NCI-H1092 (cell line): ENCODE results near the gene SPPL2B.
"Not testable (repeated sequence)": the region's sequence is repeated elsewhere in the genome, so short reads cannot be mapped to it uniquely, and the experiment has no call there.

Experiments used
- DNase-seq: peaks from one replicate; lab custom pipeline; 2025; lab: John Stamatoyannopoulos, UW

Gene SPPL2B

DNA sequence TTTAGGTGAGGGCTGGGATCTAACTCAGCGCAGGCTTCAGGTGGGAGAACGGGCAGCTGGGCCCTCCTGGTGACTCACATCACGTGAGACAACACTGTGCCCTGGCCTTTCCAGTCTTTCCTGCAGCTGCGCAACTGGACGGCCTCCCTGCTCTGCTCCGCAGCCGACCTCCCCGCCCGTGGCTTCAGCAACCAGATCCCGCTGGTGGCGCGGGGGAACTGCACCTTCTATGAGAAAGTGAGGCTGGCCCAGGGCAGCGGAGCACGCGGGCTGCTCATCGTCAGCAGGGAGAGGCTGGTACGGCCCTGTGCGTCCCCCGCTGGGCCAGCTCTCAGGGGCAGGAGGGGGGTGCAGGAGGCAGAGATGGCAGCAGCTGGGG lies 8.8 kb downstream of the SPPL2B start:
- DNase-seq: no peak

DNA sequence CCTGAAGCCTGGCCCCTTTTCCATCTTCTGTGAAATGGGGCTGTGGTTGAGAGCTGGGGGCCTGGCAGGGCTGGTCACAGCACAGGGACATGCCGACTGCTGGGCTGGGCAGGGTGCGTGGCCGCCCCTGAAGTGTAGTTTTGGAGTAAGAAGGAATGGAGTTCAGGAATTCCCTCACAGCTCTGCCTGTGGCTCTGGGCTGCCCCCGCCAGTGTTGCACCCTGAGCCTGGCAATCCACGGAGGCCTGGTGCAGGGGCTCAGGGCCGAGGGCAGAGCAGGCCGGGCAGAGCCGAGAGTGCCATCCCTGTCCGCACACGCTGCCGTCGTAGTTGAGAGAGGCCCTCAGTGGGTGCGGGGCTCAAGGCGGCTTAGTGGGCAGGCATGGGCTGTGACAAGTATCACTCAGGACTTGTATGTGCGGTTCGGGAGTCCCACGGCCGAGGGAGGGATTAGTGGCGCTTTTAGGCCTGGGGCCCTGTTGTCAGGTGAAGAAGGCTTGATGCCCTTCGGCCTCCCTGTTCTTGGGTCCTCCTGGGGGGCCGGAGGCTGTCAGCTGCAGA lies 9.7 kb downstream of the SPPL2B start:
- no peak for DNase-seq

DNA sequence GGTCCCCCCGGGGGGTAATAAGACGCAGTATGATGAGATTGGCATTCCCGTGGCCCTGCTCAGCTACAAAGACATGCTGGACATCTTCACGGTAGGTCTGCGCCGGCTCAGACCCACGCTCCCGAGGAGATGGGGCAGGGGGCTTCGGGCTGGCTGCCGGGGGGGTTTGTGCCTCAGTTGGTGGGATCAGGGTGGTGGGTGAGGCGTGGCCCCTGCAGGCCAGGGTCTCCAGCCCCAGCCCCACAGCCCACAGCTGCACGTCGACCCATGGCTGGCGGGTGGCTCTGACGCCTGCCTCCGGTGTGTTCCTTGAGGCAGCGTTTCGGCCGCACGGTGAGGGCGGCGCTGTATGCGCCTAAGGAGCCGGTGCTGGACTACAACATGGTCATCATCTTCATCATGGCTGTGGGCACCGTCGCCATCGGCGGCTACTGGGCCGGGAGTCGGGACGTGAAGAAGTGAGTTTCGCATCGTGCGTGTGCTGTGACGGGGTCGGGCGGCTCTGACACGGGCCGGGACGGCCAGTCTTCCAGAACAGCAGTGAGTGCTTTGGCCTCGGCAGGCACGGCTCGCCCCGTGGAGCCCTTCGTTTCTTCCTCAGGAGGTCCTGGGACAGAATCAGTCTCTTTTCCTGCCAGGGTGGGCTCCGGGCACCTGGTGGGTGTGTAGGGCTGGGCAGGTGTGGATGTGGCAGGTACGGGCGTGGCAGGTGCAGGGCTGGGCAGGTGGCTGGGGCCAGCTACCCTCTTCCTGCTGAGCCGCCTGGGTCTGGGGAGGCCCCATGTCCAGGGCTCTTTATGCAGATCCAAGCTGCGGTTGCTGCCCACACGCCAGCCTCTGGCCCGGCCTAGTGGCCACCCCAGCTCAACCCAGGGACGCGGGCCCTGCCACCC lies 10.5 kb downstream of the SPPL2B start:
- DNase-seq: no peak

DNA sequence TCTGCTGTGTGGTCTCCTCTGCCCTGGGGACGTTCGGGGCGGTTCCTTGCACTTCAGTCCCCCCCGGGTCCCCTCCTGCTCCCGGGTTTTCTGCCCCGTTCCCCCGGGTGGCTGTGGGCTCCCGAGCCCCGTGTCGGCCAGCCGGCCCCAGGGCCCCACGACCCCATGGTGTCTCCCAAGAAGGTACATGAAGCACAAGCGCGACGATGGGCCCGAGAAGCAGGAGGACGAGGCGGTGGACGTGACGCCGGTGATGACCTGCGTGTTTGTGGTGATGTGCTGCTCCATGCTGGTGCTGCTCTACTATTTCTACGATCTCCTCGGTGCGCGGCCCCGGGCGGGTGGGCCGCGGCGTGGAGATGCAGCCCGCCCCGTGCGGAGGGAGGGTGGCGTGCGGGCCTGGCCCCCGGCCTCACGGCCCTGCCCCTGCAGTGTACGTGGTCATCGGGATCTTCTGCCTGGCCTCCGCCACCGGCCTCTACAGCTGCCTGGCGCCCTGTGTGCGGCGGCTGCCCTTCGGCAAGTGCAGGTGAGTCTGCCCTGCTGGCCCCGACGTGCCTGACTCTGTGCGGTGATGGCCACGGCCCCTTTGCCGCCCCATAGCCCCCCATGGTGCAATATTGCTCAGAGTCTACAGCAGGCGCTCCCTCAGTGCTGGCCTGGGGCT lies 11.3 kb downstream of the SPPL2B start:
- DNase-seq: no peak

DNA sequence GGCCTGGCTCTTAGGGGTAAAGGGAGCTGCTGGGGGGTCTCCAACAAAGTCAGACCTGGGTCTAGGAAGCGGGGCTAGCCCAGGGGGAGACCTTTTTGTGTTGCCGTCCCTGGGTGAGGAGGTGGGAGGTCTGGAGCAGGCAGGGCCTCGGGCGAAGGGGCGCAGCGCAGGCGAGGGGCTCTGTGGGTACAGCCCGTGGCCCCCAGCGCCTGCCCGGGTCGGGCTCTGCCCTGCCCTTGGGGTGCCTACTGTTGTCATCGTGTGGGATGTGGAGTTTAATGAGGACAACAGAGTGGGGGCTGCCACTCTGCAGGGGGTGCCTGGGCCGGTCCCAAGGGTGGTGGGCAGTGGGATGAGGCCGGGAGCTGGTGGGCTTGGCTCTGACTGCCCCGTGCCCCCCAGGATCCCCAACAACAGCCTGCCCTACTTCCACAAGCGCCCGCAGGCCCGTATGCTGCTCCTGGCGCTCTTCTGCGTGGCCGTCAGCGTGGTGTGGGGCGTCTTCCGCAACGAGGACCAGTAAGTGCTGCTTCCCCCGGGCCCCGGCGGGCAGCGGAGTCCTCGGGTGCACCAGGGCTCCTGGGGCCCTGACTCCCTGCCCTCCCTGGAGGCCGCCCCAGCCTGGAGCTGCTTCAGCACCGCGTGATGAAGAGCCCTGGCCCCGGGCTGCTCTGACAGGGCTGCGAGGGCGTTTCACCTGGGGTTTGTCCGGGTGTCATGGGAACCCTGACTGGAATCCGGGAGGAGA lies 12.2 kb downstream of the SPPL2B start:
- DNase-seq: no peak

DNA sequence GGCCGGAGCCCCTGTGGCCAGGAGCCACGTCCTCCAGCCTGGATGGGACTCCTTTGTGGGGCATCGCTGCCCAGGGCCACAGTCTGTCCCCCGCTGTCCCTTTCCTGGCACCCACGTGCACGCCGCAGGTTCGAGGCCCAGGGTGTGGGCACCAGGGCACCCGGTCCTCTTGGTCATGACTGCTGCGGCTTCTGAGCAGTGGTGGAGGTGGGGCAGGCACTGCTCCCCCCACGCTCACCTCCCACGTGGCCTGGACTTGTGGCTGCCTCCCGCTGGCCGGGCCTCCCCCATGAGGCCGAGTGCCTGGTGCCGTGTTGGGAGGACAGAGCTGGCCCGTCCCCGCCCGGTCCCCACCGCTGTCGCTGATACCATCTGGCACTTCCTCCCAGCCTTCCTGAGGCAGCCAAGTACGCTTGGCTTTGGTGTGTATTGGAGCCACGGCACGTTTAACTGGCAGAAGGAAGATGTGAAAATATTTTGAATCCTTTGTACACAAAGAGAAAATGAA lies 12.8 kb downstream of the SPPL2B start:
- no peak for DNase-seq

DNA sequence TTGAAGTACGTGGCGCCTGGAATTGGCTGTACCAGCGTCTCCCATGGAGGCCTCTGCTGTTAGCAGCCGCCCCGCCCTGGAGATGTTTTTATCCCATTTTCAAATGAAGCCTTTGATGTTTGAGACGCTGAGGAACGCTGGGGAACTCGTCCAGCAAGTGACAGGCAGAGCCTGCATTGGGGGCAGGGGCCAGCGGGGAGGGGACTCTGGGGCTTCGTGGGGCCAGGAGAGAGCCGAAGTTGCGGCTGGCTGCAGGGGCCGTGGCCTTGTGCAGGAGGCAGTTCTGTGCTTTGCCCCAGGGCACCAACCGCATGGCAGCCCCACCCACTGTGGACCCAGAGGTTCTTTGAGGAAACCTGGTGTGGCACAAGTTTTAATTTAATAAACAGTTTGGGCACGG lies 13.5 kb downstream of the SPPL2B start:
- no peak for DNase-seq

DNA sequence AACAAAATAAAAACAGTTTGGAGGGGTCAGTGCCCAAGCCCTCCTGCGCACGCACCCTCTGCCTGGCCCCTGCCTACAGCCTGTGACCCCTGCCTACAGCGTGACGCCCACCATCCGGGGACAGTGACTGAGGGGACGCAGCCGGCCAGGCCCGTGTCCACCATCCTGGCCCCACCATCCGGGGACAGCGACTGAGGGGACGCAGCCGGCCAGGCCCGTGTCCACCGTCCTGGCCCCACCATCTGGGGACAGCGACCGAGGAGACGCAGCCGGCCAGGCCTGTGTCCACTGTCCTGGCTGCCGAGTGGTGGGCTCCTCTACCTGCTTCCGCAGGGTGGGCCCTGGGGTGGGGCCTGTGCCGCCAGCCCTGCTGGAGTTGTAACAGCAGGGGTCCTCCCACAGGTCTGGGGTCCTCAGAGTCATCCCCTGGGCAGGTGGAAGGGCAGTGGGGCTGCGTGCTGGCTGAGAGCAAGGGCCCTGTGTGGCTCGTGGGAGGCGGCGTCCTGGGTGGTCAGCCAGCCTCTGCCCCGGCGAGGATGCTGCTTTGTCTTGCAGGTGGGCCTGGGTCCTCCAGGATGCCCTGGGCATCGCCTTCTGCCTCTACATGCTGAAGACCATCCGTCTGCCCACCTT lies 14.3 kb downstream of the SPPL2B start:
- no peak for DNase-seq

DNA sequence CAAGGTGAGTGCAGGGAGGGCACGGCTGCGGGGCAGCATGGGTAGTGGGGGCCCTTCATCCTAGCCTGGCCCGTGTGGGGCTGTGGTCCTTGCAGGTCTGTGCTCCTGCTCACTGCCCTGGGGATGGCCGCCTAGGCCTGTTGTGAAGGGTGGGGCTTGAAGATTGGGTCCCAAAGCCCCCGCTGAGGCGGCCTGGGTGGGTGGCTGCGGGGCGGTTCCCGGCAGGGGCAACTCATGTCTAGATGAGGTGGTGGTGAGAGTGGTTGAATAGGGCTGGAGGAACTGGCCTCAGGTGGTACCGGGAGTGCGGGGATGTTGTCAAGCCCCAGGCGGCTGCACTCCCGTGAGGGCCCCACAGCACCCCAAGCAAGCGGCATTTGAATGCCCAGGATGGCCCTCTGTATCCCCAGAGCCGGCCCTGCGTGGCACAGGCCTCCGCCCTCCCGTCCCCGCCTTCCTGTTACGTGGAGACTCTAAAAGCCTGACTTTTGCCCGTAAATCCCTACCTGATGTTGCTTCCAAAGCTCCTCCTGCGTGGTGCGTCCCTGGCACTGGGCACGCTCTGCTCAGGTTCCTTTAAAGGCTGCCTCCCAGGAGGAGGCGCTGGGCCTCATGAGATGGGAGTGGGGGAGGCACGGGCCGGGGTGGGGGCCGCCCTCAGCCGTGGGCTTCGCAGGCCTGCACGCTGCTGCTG lies 15.0 kb downstream of the SPPL2B start:
- no peak for DNase-seq

DNA sequence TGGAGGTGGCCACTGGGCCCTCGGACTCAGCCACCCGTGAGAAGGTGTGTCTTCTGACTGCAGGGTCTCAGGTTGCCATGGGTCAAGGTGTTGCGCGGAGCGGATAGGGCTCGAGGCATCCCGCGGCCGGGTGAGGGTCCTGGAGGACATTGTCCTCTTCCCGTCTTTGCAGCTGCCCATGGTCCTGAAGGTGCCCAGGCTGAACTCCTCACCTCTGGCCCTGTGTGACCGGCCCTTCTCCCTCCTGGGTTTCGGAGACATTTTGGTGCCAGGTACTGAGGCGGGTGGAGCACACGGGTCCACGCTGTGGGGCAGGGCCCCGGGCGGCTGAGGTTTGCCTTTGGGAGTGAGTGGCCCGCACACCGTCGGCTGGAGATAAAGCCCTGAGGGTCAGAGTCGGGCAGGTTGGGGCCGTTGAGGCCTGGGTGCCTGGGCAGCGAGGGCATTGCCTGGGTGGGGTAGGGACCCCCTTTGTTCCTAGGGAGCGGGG lies 15.9 kb downstream of the SPPL2B start:
- DNase-seq: no peak

DNA sequence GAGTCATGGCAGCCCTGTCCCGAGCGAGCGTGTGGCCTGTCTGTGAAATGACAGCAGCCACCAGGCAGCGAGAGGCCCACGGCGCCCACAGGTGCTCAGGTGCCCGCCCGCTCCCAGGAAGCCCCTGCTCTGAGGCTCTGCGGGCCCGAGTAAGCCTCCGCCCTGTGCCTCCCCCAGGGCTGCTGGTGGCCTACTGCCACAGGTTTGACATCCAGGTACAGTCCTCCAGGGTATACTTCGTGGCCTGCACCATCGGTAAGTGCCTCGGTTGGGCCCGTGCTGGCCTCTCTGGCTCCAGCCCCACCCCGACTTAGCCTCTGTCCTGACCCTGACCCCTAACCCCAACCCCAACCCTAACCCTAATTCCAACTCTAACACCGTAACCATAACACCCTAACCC lies 16.6 kb downstream of the SPPL2B start:
- DNase-seq: no peak

DNA sequence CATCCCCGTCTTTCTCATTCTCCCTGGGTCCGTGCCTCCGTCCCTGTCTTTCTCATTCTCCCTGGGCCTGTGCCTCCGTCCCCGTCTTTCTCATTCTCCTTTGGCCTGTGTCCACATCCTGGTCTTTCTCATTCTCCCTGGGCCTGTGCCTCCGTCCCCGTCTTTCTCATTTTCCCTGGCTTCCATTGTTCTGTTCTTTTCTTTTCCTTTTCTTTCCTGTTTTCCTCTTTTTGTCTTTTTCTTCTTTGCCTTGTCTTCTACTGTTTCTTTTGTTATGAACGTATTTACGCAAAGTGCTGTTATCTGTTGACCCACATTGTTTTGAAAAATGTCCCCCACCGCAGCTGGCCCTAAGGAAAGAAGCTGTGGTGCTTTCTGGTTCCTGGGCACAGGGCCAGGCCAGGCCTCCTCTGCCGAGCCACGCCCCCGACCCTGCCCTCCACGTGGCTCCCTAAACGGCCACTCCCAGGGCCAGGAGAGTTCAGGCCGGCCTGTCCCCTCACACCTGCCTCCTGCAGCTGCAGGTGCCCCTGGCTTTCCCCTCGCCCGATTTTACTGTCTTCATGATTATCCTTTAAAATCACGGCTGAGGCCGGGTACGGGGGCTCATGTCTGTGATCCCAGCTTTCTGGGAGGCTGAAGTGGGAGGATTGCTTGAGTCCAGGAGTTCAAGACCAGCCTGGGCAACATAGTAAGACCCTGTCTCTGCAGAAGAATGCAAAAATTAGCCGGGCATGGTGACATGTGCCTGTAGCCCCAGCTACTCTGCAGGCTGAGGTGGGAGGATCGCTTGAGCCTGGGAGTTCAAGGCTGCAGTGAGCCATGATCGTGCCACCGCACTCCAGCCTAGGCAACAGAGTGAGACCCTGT lies 17.5 kb downstream of the SPPL2B start:
- no peak for DNase-seq

DNA sequence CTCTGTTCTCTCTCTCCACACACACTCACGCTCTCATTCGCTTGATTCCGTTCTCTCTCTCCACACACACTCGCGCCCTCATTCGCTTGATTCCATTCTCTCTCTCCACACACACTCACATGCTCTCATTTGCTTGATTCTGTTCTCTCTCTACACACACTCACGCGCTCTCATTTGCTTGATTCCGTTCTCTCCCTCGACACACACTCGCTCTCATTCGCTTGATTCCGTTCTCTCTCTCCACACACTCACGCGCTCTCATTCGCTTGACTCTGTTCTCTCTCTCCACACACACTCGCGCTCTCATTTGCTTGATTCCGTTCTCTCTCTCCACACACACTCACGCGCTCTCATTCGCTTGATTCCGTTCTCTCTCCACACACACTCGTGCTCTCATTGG lies 21.3 kb downstream of the SPPL2B start:
- not testable (repeated sequence) for DNase-seq

DNA sequence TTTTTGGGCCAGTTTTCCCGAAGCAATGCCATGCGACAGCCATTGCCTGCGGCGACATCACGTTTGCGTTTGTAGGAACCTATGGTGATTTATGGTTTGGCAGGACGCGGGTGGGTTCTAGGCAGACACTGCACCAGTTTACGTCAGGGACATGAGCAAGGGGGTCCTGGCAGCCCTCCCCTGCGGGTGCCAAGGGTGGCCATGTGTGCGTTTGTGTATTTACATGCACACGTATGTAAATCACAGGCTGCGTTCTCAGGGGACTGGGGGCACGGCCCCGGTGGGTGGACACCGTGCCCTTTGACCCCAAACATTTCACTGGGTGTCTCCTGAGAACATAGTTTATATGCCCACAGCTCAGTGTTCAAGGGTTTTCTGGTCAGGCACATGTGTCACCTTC lies 22.2 kb downstream of the SPPL2B start:
- no peak for DNase-seq

DNA sequence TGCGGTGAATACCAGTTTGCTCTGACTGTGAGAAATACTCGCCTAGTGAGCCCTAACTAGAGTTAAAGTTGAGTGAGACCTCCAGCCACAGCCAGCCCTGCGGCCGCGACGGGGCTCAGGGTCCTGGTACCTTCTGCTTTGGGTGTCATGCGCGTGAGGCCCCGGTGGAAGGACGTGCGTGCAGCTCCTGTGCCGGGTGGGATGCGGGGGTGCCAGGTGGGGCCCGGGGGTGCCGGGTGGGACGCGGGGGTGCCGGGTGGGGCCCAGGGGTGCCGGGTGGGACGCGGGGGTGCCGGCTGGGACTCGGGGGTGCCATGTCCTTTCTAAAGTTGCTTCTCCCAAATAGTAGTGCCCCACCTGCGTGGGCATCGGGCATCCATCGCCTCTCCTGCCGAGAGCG lies 23.1 kb downstream of the SPPL2B start:
- no peak for DNase-seq

DNA sequence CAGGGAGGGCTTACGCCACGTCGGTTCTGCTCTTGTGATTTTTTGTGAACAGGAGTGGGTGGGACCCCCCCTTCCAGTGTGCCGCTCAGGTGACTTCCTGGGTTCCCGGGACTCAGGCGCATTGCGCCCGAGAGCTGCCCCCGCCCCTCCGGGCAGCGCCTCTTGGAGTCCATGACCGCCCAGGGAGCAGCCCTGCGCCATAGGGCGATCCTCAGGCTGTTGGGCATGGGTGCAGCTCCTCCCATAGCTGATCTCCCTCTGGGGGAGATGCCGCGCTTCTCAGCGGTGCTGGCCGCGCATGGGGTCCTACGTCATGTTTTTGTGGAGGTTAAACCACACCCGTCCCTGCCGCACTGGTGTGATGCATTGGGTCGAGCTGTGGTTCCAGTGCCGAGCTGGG lies 23.6 kb downstream of the SPPL2B start:
- DNase-seq: no peak

DNA sequence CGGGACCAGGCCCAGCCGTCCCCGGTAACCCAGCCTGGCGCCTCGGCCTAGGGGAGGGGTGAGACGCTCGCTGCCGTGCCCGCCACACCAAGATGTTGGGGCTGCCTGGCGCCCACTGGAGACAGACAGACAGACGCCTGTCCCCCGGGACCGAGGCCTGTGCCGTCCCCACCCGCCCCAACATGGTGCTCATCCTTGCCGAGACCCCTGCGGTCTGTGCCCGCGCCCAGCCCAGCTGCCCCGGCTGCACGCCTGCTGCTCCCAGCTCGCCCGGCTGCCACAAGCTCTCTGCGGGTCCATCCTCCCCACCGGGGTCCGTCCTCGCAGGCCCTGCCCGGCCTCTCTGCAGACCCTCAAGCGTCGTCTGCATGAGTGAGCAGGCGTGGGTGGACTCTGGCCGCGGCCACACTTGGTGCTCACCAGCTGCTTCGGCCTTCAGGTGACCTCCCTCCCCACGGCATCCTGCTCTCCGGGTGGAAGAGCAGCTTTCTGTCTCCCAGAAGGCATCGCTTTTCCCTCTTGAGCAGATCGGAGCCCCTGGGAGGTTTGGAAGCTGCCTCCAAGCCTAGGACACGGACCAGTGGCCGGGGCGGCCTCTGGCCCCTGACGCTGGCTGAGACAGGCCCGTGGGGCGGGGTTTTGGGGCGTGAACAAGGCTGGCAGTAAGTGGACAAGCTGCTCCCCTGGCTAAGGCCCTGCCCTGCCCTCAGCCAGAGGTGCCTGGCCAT lies 24.8 kb downstream of the SPPL2B start:
- DNase-seq: no peak

DNA sequence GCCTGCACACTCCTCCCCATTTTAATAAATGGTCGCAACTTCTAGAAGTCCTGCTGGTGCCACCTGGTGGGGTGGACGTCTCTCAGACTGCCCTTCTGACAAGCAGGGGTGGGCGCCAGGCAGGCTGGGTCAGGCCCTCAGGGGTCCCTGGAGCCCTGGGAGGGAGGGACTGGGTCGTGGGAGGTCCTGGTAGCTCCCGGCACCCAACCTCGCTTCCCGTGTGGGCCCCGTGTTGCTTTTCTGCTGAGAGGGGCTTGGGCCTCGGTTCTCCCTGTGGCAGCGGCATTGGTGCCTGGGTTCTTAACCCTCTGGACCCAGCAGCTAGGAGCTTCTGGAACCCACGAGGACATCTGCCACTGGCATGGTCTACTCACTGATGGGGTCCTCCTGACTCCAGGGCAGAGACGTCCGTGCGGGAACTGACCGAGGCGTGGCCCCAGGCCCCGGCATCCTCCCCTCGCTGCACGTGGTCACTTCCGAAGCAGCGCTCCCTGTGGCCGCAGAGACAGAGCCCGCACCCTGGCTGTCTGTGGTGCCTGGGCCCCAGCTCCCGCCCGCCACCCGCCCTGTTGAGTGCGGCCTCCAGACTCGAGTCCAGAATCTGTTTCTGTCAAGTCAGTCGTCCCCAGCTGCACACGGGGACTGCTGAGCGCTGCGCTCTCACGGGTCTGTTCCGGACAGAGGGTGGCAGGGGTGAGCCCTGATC lies 25.6 kb downstream of the SPPL2B start:
- DNase-seq: no peak

DNA sequence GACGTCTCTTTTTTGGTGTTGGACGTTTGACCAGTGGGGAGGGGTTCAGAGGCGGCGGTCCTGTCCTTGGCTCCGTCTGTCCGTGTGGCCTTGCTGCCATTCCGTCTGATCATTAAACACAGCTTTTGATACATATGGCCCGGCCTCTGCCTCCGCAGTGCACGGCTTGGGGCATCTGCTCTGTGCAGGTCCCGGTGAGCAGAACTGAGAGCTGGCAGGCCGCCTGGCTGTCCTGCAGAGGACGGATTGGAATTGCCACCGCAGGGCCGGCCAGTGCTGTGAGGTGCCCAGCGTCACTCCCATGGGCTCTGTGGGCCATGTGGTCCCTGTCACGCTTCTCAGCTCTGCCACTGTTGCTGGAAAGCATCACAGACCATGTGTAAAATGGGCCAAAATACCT lies 26.2 kb downstream of the SPPL2B start:
- DNase-seq: no peak
